GM21723 (cell line): ENCODE data around the gene TMEM50B.
"Not testable (repeated sequence)": the region's sequence is repeated elsewhere in the genome, so short reads cannot be mapped to it uniquely, and the experiment has no call there.

Source experiments
- ATAC-seq: cut with Tn5 transposase; IDR thresholded peaks from one replicate; pipeline ENCODE4 v1.9.1; 2021; ENCODE audit warnings: mild to moderate bottlenecking, moderate library complexity; ENCODE audit not compliant: unreplicated experiment

The TMEM50B gene

GRCh38 chr21:33479679-33480480 lies at the start of gene TMEM50B:
TMEM50B (minus strand) TSS chr21:33479974; CDS start chr21:33468885, 11,089 bp downstream.
- ATAC-seq, result peak; percentile 90

DNA sequence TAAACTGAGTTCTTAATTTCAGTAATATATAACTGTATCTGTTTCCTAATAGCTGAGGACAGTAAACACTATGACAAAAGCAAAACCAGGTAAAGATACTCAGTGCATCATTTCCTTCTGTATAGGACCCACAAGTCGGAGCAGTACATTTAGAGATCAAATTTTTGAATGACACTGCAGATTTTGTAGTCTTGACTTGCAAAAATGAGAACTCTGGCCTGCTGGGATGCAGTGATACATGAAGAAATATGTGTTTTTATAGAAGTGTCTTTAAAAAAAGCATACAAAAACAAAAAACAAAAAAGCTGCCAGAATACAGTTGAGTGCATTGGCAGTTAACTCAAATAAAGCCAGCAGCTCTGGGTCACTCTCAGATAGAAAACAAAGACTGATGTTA lies 43.2 kb upstream of the TMEM50B start:
- ATAC-seq, result no peak

GRCh38 chr21:33522297-33522952 lies 42.7 kb upstream of the TMEM50B start:
- ATAC-seq, result no peak

DNA sequence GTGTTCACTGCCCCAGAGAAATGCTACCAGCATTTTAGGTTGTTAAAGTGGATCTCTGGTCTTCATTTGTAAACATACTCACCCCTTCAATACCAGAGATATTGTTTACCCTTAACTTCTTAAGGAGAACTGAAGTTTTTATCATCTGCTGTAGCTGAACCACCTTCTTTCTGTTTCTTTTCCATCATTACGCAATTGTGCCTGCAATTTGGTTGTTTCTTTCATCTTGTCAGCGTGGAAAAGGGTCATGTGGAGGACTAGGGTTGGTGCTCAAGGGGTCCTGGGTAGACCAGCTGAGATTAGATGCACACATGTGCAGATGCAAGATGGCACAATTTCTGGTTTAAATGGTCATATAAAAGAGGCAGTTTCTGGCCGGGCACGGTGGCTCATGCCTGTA lies 39.1 kb upstream of the TMEM50B start:
- no peak for ATAC-seq

GRCh38 chr21:33514229-33514628 lies 34.5 kb upstream of the TMEM50B start:
- no peak for ATAC-seq

DNA sequence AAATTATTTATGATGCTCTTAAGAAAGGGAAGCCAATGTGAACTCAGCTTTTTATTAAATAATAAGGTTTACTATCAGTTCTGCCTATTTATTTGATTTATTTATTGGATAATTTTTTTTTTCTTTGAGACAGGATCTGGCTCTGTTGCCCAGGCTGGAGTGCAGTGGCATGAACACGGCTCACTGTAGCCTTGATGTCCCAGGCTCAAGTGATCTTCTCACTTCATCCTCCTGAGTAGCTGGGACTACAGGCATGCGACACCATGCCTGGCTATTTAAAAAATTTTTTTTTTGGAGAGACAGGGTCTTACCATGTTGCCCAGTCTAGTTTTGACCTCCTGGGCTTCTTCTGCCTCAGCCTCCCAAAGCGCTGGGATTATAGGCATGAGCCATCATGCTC lies 32.7 kb upstream of the TMEM50B start:
- no peak for ATAC-seq

DNA sequence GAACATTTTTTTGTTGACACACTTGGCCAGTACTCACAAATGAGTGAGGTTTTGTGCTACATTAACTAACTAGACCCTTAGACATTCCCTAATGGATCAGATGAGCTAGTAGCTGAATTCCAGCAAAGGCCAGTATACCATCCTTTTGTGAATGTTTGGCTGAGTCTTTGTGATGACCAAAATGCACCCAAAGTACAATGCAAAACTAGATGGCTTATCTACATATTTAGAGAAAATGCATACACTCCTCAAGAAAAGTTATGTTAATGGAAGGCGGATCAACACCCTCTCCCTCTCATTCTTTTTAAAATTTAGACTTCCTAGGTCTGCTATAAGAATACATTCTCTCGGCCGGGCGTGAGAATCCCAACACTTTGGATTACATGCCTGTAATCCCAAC lies 31.9 kb upstream of the TMEM50B start:
- no peak for ATAC-seq

GRCh38 chr21:33510826-33511225 lies 31.1 kb upstream of the TMEM50B start:
- ATAC-seq, result no peak

DNA sequence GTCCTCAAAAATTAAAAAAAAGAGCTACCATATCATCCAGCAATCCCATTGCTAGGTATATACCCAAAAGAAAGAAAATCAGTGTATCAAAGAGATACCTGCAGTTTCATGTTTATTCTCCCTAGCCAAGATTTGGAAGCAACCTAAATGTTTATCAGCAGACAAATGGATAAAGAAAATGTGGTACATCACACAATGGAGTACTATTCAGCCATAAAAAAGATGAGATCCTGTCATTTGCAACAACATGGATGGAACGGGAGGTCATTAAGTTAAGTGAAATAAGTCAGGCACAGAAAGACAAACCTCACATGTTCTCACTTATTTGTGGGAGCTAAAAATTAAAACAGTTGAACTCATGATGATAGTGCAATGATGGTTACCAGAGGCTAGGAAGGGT lies 27.2 kb upstream of the TMEM50B start:
- ATAC-seq, result not testable (repeated sequence)

DNA sequence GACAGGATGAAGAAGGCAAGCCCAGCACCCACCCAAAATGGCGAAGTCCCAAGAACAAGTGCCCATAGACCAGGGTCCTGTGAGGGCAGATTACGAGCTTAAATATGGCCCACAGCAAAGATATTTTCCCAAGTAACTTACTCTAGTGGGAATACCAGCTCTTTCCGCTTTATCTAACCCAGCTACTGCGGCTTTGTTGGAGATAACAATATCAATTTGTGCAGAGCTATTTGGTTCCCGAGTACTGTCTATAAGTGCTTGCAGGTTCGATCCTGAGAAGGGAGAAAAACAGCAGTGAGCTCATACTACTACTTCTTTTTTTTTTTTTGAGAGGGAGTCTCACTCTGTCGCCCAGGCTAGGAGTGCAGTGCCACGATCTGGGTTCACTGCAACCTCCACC lies 26.1 kb upstream of the TMEM50B start:
- ATAC-seq, result no peak

DNA sequence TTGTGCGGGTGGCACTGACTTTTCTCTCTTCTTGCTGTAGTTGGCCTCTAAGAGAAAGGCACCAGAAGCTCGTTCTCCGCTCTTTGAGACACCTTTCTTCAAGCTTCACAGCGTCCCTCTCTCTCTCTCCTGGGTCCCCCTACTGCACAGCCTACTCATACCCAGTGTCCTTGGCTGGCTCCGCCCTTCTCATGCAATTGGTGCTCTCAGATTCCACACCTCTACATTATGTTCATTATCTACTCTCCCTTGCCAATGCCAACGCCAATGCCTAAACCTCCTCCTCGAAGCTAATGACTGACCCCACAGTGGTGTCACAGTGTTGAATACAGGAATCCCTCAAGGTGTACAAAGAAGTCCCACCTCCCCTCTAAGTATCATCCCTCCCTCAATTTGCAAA lies 16.6 kb upstream of the TMEM50B start:
- ATAC-seq, result no peak

- ATAC-seq, result no peak
These were observed 16.0 kb upstream of the TMEM50B start for GRCh38 chr21:33495743-33496142.

DNA sequence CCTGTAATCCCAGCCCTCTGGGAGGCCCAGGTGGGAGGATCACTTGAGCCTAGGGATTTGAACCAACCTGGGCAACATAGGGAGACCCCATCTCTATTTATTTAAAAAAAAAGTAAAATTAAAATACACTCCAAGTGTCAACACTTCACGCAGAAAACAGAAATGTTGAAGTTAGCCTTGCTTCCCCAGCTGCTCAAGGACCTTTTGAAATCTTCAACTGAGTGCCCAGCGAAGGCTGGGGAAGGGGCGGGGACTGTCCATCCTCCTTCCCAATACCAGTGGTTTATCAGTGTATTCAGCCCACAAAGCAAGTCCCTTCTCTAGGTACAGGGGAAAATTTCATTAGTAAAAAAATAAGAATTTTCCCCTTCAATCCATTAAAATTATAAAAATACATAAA lies 14.0 kb upstream of the TMEM50B start:
- no peak for ATAC-seq

GRCh38 chr21:33492571-33492970 lies 12.8 kb upstream of the TMEM50B start:
- no peak for ATAC-seq

DNA sequence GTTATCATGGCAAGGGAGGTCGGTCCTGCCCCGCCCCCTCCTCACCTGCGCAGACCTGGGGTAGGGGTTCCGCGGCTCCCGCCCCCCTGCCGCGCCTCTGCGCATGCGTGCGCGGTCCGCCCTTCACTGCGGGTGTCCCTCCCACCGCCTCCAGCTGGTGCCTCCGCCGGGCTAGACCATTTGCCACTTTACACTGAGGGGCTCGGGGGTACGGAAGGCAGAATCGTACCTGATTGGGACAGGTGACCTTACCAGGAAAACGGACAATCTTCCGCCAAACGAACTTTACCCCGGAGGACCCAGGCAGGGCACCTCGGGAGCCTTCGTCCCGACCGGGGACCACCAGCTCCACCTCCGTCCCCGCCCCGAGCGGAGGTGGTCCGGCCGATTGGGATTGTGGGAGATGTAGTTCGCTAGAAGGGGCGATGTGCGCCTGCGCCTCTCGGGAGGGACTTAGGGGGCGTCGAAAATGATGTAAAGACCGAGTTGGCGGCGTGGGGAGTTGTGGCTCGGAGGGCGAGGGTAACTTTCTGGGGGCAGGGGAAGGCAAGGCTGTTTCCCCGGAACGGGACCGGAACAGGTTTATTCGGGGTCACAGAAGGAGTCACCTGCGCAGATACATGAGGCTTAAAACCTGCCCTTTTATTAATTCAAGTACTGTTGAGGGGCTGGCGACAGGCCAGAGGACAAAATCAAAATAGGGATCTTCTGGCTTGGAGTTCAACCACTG lies 11.8 kb upstream of the TMEM50B start, which contains the start of gene DNAJC28:
Gene DNAJC28 (minus strand): TSS at position 344 of the 730 bp plus-strand sequence. CDS start 2,323 bp downstream, outside the sequence.
- ATAC-seq, result peak; percentile 95

GRCh38 chr21:33490991-33491372 lies 11.2 kb upstream of the TMEM50B start:
- no peak for ATAC-seq

GRCh38 chr21:33488936-33489335 lies 9.2 kb upstream of the TMEM50B start:
- no peak for ATAC-seq

- ATAC-seq, result no peak
These were observed 8.2 kb upstream of the TMEM50B start for GRCh38 chr21:33487996-33488395.

GRCh38 chr21:33481314-33481943 lies 1.7 kb upstream of the TMEM50B start:
- ATAC-seq, result no peak

- no peak for ATAC-seq
These were observed 818 bp upstream of the TMEM50B start for GRCh38 chr21:33480481-33481103.
